ENCODE data around the gene TTLL1.
A peak's percentile ranks its signal among the peaks of the same experiment; 100 is the strongest.
"Not testable (repeated sequence)": the region's sequence is repeated elsewhere in the genome, so short reads cannot be mapped to it uniquely, and the experiment has no call there.

Gene TTLL1

DNA sequence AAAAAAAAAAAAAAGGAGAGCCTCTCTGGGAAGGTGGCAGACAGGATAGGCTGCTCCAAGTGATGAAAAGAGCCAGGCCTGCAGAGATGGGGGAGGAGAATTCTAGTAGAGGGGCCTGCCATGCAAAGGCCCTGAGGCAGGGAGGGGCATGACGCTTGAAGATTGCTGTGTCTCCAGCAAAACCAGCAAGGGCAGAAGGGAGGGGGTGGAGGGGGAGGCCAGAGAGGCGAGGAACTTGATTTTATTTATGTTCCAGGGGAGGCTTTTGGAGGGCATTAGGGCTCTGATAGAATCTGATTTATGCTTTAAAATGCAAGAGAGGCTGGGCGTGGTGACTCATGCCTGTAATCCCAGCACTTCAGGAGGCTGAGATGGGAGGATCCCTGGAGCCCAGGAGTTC, 57.6 kb downstream of the TTLL1 start:
- no peak for TF ChIP-seq GATA1 (IDR thresholded peaks at IDR 0.05; ENCODE audit: low read depth, low read length)
- no peak for TF ChIP-seq POLR2A (IDR thresholded peaks at IDR 0.05; ENCODE audit: low read length)
- DNase-seq = no peak

DNA sequence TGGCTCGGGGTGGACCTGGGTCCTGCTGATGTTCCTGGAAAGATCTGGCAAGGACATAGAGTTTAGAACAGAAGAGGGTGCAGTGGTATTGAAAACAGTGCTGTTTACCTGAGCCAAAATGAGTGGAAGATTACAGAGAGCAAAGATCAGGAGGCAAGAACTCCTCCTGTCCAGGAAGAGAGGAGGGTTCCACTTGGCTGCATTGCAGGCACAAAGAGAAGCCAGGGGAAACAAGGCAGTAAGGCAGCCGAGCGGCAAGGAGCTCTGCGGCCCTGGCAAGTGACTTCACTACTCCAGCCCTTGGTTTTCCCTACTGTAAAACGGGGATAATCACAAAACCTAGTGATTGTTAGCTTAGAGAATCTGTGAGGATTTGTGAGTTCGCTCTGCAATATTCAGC, 70.6 kb downstream of the TTLL1 start:
- no peak for DNase-seq
- no peak for TF ChIP-seq GATA1 (IDR thresholded peaks at IDR 0.05; ENCODE audit: low read depth, low read length)

DNA sequence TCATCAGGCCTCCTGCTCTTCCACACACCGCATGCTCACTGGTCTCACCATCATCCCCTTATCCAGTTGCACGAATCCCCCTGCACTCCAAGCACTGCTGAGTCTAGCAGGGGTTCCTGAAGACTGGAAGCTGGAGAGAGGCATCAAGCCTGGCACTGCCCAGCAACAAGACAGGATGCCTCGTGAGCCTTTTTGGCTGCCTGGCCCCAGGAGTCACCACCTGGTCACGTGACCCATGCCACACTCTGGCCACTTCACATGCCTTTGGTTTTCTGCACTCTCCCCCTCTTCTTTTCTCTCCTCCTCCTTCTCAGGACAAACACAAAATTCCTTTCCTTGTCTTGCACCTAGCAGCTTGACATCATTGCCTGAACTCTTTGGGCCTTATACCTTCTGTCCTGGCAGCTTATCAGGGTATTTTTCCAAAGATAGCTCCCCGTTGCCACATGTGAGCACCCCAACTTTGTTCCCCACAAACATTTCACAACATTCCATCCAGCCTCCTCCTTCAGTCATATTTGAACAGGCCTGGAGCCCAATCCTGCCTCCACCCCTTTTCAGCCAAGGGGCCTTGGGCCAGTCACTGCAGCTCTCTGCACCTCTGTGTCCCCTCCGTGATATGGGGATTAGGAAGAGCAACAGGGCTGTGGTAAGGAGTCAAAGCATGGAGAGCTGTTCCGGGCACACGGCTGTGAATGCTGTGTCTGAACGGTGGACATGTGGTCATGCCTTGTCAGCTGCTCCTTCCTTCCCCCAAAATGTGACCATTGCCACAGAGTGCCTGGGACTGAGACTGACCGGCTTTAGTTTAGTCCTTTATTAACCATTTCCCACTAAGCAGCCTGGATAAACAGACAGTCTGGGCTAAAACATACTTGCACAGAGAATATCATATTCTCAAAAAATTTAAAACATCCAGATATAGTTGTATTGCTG, 71.4 kb downstream of the TTLL1 start:
- TF ChIP-seq GATA1 (IDR thresholded peaks at IDR 0.05; ENCODE audit: low read depth, low read length) = no peak
- no peak for TF ChIP-seq POLR2A (IDR thresholded peaks at IDR 0.05; ENCODE audit: low read length)

DNA sequence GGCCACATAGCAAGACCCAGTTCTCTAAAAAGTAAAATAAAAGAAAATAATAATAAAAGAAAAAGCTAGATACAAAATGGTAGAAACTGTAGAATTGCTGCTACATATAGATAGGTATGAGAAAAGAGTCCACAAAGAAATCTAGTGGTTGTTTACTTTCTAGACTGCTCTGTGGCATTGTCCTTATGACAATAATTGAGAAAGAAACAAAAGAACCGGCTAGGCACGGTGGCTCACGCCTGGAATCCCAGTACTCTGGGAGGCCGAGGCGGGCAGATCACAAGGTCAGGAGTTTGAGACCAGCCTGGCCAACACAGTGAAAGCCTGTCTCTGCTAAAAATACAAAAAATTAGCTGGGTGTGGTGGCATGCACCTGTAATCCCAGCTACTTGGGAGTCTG, 73.0 kb downstream of the TTLL1 start:
- DNase-seq = not testable (repeated sequence)

More for the DNA sequence above, 71.4 kb downstream of the TTLL1 start:
- no peak for DNase-seq

DNA sequence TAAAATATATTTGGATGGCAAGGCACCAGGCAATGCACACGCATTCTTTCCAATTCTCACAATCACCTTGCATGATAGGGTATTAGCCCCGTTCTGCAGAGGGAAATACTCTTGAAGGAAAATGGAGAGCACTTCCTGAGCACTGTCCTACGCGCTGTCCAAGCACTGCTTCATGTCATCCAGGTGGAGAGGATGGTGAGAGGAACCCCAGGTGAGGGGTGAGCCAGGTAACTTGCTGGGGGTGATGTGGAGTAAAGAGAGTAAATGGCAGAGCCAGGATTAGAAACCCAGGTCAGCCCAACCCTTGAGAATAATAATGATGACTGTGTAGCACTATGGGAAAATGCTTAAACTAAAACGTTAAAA, 73.5 kb downstream of the TTLL1 start:
- TF ChIP-seq GATA1 (IDR thresholded peaks at IDR 0.05; ENCODE audit: low read depth, low read length) (no peak), POLR2A (IDR thresholded peaks at IDR 0.05; ENCODE audit: low read length) (no peak)
- DNase-seq = no peak

DNA sequence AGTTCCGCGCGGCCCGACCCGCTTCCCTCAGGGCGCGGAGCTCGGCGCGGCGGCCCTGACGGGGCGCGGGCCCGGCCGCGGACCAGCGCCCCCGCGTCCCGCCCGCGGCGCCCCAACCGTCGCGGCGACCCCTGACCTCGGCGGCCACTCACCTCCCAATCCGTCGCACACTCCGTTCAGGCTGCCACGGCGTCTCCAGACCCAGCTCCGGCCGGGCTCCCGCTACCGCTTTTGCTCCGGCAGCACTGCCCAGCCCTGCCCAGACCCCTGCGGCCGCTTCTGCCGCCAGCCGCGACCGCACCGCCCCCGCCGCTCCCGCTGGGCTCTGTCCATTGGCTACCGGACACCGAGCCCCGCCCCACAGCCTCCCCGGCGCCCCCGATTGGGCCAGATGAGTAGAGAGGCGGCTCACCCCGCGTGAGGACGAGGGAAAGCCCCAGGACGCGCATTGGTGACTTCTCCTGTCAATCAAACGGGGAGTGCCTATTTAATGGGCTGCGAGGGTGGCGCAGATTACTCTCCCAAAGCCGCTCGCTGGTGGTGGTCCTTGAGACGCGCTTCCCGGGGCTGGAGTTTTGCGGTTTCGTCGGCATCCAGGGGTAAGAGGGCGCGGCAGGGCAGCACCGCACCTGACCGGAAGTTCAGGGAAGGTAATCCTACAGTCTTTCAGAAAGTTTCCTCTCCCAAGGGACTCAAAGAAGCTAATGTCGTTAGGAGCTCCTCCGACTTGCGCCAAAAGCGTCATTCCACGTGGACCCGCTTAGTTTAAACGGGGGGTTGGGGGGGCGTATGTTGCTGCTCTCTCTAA, 74.1 kb downstream of the TTLL1 start, which contains the start of gene PACSIN2:
Gene PACSIN2 (minus strand): TSS at position 281 of the 808 bp plus-strand sequence. CDS start 103,069 bp downstream, outside the sequence.
- DNase-seq = peak; percentile 99
- TF ChIP-seq GATA1 (IDR thresholded peaks at IDR 0.05; ENCODE audit: low read depth, low read length) (no peak), POLR2A (IDR thresholded peaks at IDR 0.05; ENCODE audit: low read length) (peak; percentile 96)

DNA sequence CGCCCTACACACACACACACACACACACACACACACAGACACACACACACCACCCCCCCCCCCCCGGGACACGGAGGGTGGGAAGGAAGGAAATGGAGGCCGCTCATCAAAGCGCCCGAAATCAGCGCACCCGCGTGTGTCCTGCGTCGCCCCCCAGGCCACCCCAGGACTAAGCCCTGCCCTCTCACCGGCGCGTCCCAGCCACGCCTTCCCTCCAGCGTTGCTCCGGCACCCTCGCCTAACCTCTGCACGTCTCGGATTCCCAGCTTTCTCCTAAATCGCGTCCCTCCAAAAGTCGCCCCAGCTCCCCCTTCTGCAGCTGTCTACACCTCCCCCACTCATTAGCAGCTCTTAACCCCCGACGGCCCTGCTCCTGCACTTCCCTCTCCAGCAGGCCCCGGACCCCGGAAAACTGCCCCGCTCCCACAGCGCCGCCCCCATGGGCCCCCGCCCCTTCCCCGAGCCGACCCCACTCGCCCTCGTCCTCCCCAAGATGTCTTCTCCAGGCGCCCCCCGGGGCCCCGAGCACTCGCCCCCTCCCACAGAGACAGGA, 74.8 kb downstream of the TTLL1 start:
- no peak for TF ChIP-seq GATA1 (IDR thresholded peaks at IDR 0.05; ENCODE audit: low read depth, low read length)
- TF ChIP-seq POLR2A (IDR thresholded peaks at IDR 0.05; ENCODE audit: low read length) = no peak
- DNase-seq = peak; percentile 42 to 52

DNA sequence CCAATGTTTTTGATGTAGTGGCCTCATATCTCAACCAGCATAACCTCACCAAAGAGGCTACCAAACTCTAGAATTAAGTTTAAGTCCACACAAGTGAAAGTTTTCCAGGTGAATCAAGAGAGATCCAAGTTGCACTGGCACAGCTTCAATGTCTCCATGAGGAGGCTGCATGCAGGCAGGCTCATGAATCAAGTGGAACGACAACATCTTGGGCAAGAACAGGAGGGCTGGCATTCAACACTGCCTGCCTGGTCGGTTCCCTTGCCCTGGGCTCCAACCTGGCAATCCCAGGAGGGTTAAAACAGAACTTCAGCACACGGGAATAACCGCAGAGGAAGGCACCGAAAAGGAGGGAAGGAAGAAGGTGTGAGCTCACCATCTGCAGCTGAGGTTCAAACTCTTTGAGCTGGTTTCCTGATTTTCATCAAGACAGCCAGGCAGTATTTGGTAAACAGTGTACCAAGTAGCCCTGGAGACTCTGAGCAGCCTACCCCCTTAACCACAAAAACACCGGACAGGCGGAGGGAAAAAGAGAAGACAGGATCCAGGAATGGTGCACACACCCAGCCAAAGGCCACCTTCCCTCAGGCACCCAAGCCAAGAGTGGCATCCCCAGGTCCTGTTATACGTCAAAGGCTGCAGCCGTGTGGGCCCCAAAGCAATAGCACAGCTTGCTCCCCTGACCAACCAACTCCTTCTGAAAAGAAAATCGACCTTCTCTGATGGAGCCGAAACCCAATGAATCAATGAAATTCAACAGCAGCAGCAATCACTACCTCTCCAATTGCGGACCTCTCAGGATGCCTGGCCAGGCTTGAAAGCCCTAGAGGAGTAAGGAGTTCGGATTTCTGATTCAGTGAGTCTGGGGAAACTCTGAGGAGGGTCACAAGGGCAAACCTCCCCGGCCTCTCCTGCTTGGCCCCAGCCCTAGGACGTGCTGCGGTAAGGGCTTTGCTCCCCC, 75.6 kb downstream of the TTLL1 start:
- no peak for TF ChIP-seq POLR2A (IDR thresholded peaks at IDR 0.05; ENCODE audit: low read length)
- no peak for TF ChIP-seq GATA1 (IDR thresholded peaks at IDR 0.05; ENCODE audit: low read depth, low read length)
- DNase-seq = no peak

DNA sequence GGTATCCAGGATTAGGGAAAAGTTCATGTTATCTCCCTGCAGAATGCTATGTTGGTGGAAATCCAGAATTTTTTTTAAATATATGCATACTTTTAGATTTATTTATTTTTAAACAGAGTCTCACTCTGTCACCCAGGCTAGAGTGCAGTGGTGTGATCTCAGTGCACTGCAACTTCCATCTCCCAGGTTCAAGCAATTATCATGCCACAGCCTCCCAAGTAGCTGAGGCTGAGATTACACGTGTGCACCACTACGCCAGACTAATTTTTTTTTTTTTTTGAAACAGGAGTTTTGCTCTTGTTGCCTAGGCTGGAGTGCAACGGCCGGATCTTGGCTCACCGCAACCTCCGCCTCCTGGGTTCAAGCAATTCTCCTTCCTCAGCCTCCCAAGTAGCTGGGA, 76.8 kb downstream of the TTLL1 start:
- no peak for DNase-seq
- TF ChIP-seq POLR2A (IDR thresholded peaks at IDR 0.05; ENCODE audit: low read length) (no peak), GATA1 (IDR thresholded peaks at IDR 0.05; ENCODE audit: low read depth, low read length) (no peak)

DNA sequence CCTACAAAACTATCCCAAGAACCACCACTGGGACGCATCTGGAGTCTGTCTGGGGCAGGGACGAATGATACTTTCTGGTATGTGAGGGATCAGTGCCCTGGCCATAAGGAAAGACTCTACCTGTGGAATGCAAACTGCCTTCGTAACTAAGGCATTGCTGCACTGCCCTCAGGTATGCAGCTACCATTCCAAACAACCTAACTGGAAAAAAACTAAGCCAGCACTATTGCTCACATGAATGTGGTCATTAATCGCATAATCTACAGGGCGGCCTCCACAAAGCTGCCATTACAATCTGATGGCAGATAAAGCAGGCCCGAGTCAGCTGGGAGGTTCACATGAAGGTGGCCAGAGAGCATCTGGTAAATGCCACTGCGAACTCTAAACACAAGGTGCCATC, 78.1 kb downstream of the TTLL1 start:
- TF ChIP-seq GATA1 (IDR thresholded peaks at IDR 0.05; ENCODE audit: low read depth, low read length) (no peak), POLR2A (IDR thresholded peaks at IDR 0.05; ENCODE audit: low read length) (no peak)
- peak; percentile 23 to 60 for DNase-seq

DNA sequence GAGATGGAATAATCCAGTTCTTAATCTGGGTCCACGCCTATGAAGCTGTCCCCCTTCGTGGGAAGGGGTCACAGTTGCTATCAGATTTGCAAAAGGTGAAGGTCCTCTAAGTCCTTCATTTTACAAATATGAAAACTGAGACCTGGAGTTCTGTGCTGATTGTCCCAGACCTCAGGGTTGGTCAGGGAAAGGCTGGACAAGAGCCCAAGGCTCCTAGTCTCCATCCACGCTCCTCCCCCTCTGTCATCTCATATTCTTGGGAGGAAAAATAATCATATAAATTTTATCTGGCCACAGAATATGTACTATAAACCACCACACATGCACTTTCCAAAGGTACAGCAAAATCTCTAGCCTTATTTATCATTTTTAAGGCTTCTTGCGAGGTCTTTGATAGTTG, 79.7 kb downstream of the TTLL1 start:
- TF ChIP-seq GATA1 (IDR thresholded peaks at IDR 0.05; ENCODE audit: low read depth, low read length) (no peak), POLR2A (IDR thresholded peaks at IDR 0.05; ENCODE audit: low read length) (no peak)
- DNase-seq = no peak

DNA sequence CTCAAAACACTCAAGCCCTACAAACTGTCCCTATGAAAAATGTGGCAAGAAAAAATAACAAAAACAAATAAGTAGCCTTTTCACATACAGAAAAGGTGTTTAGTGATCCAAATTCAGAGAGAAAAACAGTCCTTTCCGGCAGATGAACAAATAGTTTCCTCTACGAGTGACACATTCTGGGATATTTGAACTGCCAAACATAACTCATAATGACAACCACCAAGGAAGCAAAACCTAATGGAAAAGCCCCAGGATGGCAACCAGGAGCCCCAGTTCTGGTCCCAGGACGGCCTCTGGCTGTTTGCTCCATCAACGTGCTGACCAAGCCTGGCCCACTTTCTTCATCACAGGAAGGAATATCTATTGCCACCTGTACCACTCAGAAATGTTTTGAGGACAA, 80.3 kb downstream of the TTLL1 start:
- TF ChIP-seq GATA1 (IDR thresholded peaks at IDR 0.05; ENCODE audit: low read depth, low read length) (no peak), POLR2A (IDR thresholded peaks at IDR 0.05; ENCODE audit: low read length) (no peak)
- no peak for DNase-seq

DNA sequence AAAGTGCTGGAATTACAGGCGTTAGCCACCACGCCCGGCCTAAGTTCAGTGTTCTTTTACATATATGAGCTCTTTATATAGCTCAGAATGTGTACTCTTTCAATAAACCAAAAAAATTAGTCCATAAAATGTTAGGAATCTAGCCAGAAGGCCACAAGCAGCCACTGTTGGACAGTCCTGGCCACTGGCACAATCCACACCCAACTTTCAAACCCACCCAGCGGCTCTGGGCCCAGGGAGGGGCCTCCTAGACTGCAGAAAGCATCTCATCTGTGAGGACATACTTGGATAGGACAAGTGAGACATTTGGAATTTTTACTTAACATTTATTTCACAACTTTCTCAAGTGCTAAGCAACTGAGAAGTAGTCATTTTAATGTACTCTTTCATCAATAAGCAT, 80.7 kb downstream of the TTLL1 start:
- no peak for DNase-seq
- TF ChIP-seq GATA1 (IDR thresholded peaks at IDR 0.05; ENCODE audit: low read depth, low read length) (no peak), POLR2A (IDR thresholded peaks at IDR 0.05; ENCODE audit: low read length) (no peak)
